HG02840 (cell line): Measurements from ENCODE around the gene STAB1.

Experiments used
- ATAC-seq: cut with Tn5 transposase; IDR thresholded peaks from one replicate; pipeline ENCODE4 v1.9.1; 2021; ENCODE audit warnings: mild to moderate bottlenecking, moderate library complexity, moderate number of reproducible peaks; ENCODE audit not compliant: unreplicated experiment, low FRiP score

The STAB1 gene, protein sequence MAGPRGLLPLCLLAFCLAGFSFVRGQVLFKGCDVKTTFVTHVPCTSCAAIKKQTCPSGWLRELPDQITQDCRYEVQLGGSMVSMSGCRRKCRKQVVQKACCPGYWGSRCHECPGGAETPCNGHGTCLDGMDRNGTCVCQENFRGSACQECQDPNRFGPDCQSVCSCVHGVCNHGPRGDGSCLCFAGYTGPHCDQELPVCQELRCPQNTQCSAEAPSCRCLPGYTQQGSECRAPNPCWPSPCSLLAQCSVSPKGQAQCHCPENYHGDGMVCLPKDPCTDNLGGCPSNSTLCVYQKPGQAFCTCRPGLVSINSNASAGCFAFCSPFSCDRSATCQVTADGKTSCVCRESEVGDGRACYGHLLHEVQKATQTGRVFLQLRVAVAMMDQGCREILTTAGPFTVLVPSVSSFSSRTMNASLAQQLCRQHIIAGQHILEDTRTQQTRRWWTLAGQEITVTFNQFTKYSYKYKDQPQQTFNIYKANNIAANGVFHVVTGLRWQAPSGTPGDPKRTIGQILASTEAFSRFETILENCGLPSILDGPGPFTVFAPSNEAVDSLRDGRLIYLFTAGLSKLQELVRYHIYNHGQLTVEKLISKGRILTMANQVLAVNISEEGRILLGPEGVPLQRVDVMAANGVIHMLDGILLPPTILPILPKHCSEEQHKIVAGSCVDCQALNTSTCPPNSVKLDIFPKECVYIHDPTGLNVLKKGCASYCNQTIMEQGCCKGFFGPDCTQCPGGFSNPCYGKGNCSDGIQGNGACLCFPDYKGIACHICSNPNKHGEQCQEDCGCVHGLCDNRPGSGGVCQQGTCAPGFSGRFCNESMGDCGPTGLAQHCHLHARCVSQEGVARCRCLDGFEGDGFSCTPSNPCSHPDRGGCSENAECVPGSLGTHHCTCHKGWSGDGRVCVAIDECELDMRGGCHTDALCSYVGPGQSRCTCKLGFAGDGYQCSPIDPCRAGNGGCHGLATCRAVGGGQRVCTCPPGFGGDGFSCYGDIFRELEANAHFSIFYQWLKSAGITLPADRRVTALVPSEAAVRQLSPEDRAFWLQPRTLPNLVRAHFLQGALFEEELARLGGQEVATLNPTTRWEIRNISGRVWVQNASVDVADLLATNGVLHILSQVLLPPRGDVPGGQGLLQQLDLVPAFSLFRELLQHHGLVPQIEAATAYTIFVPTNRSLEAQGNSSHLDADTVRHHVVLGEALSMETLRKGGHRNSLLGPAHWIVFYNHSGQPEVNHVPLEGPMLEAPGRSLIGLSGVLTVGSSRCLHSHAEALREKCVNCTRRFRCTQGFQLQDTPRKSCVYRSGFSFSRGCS (N-terminal part only)

GRCh38 chr3:52494886-52495495 lies at the start of gene STAB1:
Gene STAB1, plus strand, starts transcription at chr3:52495338. Its CDS starts 76 bp downstream, at chr3:52495414.
- ATAC-seq, result no peak

DNA sequence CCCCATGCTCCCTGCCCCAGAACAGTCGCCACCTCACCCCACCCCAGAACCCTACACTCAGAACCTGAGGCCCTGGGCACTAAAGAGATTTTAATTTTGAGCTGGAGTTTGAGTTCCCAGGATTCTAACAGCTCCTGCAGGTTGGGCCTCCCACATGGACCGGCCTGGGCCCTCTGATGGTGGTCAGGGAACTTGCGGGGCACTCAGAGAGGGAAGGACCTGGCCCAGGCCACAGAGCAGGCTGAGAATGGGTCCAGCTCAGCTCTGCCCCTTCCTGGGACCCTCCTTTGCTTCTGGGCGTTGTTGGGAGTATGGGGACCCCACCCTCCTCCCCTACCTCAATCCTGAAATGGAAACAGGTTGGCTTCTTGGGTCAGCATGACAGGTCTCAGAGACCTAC lies 49.1 kb upstream of the STAB1 start:
- ATAC-seq, result no peak

- no peak for ATAC-seq
Observed at GRCh38 chr3:52446631-52447511, 48.3 kb upstream of the STAB1 start.

DNA sequence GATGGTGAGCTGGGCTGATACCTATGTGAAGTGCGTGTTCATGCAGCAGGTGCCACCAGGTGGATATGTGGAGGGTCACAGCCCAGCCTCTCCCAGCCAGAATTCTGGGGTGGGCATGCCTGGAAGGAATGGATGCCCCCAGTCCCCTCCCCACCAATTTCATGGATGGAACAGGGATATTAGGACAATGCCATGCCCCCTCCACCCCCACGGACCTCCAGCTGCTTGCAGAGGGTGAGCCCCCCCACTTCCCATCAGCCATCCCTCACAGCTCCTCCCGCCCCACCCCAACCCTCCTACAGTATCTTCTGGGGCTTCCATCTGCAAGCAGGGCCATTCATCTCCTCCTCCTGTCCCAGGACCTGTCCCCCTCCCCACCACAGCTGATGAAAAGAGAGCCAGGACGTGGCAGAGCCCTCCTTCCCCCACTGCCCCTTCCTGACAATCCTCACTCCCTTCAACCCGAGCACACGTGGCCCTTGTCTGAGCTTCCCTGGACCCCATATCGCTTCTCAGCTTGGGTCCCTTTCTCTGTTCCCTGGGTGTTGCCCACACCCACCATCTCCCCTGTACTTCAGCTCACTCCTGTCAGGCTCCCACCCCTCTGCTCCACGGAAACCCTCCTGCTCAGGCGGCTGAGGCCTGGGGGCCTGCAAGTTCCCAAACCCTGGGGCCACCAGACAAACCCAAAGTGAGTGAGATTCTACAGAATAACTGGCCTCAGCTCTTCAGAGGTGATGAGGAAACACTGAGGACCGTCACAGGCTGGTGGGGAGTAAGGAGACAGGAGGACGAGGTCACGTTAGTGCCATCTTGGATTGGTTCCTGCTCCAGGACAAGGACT lies 47.4 kb upstream of the STAB1 start:
- no peak for ATAC-seq

DNA sequence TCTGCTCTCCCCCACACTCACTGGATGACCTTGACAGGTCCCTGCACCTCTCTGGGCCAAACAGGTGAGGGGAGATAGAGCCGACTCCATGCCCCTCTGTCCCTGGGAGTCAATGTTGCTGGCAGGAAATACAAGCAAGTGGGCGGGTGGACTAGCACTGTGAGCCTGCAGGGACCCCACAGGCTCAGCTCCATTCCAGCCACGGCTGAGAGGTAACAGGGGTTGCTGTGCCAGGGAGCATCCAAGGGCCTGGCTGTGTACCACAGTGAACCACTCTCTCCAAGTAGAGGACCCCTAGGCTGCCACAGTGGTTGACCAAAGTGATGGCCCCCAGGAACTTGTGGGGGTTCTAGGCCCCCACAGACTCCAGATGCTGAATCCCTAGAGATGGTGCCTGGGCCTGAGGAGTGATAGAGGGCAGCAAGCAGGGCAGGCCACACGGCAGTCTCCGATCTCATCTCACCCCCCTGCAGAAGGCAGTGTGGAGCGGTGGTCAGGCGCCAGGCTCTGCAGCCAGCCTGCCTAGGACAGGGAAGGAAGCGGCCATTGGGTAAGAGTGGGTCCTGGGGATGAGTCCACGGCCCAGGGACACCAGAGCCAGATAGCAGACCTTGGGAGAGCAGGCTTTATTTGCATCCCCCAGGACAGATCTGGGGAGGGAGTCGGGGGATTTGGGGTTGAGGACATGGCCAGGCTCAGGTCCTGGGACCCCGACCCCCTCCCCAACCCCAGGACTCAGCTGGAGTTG lies 44.5 kb upstream of the STAB1 start:
- ATAC-seq, result no peak

GRCh38 chr3:52451237-52452083 lies 43.7 kb upstream of the STAB1 start:
- no peak for ATAC-seq

GRCh38 chr3:52452126-52452525 lies 43.0 kb upstream of the STAB1 start:
- no peak for ATAC-seq

GRCh38 chr3:52452570-52453221 lies 42.4 kb upstream of the STAB1 start:
- ATAC-seq, result no peak

DNA sequence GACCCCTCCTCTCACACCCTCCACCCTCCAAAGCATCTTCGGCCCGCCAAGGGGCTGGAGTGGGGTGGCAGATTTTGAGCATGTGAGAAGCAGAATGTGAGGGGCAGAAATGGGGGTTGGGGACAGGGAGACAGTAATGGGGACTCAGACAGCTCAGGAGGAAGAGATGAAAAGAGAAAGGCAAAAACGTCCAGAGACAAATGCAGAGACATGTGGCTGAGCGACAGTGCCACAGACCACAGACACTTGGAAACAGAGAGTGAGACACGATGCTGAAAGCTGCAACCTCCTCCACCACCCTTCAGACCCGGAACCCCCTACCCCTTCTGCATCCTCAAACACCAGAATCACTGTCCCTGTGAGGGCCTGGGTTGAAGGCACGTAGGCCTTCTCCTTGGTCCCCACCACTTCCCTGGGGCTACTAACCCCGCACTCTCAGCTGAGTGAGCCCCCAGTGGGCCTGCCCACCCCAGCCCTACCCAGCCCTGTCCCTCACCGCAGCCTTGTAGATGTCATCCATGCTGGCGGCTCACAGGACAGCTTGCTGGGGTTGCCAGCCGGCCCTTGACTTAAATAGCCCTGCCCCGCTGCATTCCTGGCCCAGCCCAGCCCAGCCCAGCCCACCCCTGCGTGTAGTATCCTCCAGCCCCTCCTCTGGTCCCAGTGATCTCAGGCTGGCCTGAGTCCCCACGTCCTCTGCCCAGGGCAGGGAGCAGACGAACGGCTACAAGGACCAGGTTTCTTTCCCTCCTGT lies 41.5 kb upstream of the STAB1 start, which contains the start of gene TNNC1:
Gene TNNC1 (minus strand): TSS at position 546 of the 754 bp plus-strand sequence. CDS start 26 bp downstream, at position 520.
- ATAC-seq, result no peak

DNA sequence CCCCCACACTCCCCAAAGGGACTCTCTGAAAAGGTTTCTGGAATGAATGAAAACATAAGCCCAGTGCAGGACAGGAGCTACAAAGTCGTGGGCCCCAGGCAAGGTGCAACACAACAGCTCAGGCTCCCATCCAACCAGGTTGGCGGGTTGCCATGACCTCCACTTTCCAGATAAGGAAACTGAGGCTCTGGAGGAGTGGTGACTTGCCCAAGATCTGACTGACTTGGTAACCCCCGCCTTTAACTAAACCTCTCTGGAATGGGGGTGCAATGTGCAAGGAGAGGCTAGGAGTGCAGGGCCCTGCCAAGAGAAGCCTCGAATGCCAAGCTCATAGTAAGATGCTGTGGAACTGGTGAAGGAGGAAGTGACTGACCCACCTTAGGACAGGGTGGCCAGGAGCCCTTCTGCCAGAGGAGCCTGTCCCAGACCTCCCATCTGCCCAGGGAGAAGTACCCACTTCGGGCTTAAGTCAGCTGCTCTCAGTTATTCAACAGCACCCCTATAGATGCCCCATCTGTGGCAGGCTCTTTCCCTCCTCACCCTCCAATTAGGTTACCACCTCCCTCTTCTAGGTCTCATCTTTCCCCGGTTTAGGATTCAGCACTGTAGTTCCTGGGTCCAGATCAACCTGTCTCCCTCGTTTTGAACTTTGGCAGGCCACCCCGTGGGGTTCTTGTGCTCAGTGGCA lies 40.7 kb upstream of the STAB1 start:
- ATAC-seq, result no peak

GRCh38 chr3:52454938-52455282 lies 40.2 kb upstream of the STAB1 start:
- no peak for ATAC-seq

DNA sequence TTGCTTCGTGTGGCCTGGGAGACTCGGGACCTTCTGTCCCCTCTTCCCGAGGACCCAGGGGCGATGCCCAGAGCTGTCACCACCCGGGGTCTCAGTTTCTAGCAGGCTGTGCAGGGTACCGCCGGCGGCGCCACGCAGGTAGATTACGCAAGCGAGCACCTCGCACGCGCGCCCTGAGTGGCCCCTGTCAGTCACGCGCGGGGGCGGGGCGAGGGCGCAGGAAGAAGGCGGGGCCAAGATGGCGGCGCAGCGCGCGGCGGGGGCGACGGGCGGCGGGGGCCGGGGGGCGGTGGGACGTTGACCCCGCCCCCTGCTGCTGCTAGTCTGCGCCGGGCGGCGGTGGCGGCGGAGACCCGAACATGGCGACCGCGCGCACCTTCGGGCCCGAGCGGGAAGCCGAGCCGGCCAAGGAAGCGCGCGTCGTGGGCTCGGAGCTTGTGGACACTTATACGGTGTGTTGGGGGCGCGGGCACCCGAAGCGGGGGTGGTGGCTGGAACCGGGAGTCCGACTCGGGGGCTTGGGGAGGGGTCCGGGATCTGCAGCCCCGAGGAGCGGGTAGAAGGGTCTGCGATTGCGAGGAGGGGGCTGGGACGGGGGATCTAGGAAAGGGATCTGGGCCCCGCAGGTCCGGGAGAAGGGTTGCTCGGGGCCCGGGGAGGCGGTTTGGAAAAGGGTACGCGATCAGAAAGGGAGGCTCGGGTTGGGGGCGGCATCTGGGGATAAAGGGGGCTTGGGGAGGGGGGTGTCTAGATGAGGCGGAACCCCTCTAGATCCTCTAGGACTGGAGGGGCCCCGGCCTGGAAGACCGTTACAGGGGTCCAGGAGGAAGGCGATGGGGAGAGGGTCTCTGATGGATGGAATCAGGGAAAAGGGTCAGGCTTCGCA lies 39.6 kb upstream of the STAB1 start, which contains the start of gene NISCH:
Gene NISCH (plus strand): TSS at position 322 of the 886 bp plus-strand sequence. CDS start 38 bp downstream, at position 360.
- peak; percentile 71 for ATAC-seq

DNA sequence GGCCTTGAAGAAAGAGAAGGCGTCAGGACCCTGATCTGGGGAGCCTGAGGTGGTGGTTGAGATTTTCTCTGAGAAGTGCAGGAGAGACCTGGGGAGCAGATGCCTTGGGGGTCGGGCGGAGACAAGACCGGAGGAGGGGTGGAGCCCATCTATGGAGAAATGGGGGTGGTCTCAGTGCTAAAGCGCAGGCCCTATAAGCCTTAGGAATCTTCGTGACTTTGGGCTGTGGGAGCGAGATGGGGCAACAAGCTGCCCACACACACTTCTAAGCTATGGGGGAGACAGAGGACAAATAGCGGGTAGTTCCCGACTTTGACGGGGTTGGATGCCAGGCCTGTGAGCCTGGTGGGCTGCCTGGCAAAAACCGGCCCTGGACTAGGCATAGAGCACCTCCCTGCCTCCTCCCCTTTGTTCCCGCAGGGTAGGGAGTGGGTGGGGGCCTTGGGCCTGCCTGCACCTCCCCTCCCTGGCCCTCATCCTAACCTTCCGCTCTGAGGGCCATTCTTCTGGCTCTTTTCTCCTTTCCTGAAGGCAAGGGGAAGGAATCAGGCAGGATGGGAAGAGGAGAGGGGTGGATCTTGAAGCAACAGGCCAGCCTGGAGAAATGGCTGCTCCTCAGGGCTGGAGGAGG lies 38.9 kb upstream of the STAB1 start:
- ATAC-seq, result no peak
